GM12801 (cell line): ENCODE data around the gene FBXO42.

Experiments
- CTCF ChIP-seq: IDR thresholded peaks from one replicate; pipeline ENCODE4 v1.5.1; 2011; ENCODE audit warnings: control low read depth; ENCODE audit not compliant: insufficient read length; ENCODE audit errors: extremely low read depth

FBXO42 gene

DNA sequence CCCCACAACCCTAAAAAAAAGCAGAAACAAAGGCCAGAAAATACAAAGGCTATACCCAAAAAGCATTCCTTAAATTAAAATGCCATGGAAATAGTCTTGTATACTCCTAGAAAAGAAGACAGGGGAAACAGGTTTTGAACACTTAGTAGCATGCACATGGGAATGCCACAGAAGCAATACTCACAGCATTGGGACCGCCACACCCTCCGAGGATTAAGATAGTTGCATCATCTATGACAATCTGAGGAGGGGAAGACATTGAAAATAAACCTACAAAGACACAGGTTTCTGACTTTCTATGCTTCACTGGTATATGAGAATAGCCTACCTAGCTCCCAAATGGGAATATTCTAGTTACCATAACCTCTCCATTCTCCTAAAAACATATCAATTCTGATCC is 99.4 kb downstream of the FBXO42 start:
- no peak for TF ChIP-seq CTCF

GRCh38 chr1:16251381-16251780 is 100.9 kb downstream of the FBXO42 start:
- TF ChIP-seq CTCF = no peak

DNA sequence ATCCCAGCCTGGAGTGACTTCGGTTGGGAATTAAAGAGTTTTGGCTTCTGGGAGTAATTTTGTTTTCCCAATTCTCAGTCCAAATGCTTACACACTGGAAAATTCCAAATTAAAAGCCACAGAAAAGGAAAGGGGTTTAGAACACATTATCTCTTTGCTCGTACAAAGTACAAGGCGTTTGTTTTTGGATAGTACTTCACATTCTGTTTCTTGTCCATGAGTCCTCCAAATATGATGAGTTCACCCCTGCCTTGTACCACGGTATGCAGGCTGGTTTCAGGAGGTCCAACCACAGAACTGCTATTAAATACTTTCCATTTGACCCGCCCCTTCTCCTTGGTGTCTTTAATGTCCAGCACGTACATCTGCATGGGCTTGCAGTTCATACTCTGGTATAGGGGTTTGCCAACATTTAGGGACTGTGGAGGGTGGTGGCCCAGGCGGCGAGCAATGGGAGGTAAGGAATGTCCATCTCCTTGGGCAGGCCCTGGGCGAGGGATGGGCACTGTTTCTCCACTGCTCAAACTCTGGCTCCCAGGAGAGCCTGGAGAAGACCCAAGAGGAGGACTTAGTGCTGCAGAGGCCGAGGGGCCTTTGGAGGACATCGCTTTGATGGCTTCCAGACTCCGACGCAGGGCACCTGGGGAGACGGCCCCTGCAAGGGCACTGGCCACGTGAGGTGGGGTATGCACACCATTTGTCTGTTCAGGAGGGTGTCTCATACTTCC is 101.6 kb downstream of the FBXO42 start:
- no peak for TF ChIP-seq CTCF

DNA sequence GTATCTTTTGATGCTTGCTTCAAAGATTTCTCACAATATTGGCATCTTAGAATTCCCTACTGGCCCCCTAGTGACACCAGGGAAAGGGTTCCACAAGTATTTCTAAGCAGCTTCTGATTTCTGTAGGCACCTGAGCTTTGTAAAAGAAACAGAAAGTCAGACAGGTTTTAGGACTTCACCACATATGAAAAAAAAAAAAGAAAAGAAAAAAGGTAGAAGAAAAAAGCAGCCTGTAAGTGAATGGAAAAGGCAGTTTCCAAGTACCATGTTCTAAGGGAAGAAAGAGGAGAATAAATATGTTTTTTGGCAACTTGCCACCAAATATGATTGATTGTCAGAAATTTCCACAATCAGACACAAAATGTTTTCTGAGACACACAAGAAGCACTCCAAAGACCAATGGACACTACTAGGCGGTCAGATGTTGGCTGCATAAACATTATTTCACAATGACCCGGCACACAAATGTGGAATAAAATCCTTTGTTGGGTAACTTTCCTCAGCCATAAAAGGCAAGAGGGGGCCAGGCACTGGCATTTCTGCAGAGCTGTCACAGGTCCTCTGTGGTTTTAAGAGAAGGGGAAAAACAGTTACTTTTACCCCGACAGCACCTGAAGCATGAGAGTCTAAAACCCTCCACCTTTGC is 102.6 kb downstream of the FBXO42 start:
- TF ChIP-seq CTCF = no peak

GRCh38 chr1:16248603-16249516 is 103.4 kb downstream of the FBXO42 start:
- no peak for TF ChIP-seq CTCF

- TF ChIP-seq CTCF = no peak
Observed at GRCh38 chr1:16248007-16248436, 104.3 kb downstream of the FBXO42 start.

DNA sequence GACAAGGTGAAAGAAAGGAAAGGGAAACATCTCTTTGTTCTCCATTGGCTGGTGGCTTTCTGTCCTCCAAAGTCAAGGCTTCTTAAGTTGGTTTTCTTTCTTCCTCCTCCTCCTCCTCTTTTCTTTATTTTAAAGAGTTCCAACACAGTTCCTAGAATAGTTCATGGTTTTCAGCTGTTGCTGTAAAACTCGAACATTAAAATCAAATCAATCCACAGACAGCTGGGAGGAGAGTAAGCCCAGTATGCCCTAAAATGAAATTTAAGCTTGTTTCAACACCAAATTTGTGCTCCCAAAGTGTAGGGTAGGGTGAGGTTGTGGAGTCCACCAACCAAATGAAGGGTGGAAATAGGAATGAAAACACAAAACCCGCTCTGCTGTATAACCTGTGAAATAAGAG is 104.8 kb downstream of the FBXO42 start:
- TF ChIP-seq CTCF = no peak
